IPS DF 6.9 (cell line): Measurements from ENCODE around the gene ETV6.

Experiments
- DNase-seq: peaks from one replicate; pipeline ENCODE4 v3.0.0-alpha.2; 2013; ENCODE audit warnings: low read depth, low spot score
- H3K27ac ChIP-seq: one replicate; pipeline ENCODE4 v1.5.1; 2013; ENCODE audit warnings: low read length, control low read depth
- H3K27me3 ChIP-seq: 2 replicates; pipeline ENCODE4 v1.6.1; 2013; ENCODE audit warnings: mild to moderate bottlenecking, low read length; ENCODE audit not compliant: control insufficient read depth, insufficient read depth
- H3K36me3 ChIP-seq: 2 replicates; pipeline ENCODE4 v1.6.1; 2013; ENCODE audit warnings: low read length; ENCODE audit not compliant: control insufficient read depth, insufficient read depth
- H3K4me1 ChIP-seq: 2 replicates; pipeline ENCODE4 v1.6.1; 2013; ENCODE audit warnings: low read length; ENCODE audit not compliant: control insufficient read depth, insufficient read depth
- H3K4me3 ChIP-seq: 2 replicates; pipeline ENCODE4 v1.5.1; 2013; ENCODE audit warnings: mild to moderate bottlenecking, low read length
- H3K9me3 ChIP-seq: 2 replicates; pipeline ENCODE4 v1.6.1; 2013; ENCODE audit warnings: low read length, inconsistent platforms; ENCODE audit not compliant: control insufficient read depth, insufficient read depth
- WGBS: extraction: QIAGEN DNeasy Blood & Tissue Kit; methylation state at CpG from one replicate; pipeline ENCODE4 v1.1.7; 2013; ENCODE audit warnings: mixed read lengths, missing lambda C conversion rate; ENCODE audit not compliant: insufficient read length, insufficient coverage; 5-methylcytosine and 5-hydroxymethylcytosine counted together

The ETV6 gene

DNA sequence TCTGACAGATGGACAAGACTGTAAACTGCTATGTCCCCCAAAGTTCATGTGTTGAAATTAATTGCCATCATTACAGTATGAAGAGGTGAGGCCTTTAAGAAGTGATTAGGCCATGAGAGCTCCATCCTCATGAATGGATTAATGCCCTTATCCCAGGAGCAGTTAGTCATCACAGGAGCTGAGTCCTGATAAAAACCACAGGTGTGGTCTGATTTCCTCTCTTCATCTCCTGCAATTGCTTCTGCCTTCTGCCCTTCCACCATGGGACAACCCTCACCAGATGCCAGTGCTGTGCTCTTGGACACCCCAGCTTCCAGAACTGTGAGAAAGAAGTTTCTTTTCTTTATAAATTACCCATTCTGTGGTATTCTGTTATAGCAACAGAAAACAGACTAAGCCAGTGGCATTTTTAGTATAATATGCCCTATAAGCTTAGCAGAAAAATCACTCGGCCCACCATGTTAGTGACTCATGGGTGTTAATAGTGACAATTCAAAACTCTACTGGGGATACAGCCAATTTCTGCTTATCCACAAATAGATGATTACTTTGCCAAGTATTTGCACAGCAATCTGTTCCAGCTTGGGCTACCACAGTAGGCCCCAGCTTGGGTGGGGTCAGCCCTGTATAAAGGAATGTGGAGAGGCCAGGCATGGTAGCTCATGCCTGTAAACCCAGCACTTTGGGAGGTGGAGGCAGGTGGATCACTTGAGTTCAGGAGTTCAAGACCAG, 292.3 kb downstream of the ETV6 start:
- Histone ChIP-seq H3K27ac (no peak overlapping the region), H3K27me3 (no peaks in the 10 kb centered on the region), H3K4me1 (no peaks in the 10 kb centered on the region), H3K36me3 (no peaks in the 10 kb centered on the region), H3K9me3 (no peaks in the 10 kb centered on the region), H3K4me3 (no peak overlapping the region)
- no CpG with 5 or more reads among the region's 1 CpG for WGBS
- no peak for DNase-seq

GRCh38 chr12:11943919-11944700, 294.6 kb downstream of the ETV6 start:
- WGBS: no CpG with 5 or more reads among the region's 12 CpGs
- no peak for DNase-seq
- no peaks in the 10 kb centered on the region for H3K27me3 ChIP-seq

More at GRCh38 chr12:11943919-11944700, 294.6 kb downstream of the ETV6 start:
- no peaks in the 10 kb centered on the region for H3K36me3 ChIP-seq
- H3K4me1 ChIP-seq: no peaks in the 10 kb centered on the region
- no peaks in the 10 kb centered on the region for H3K9me3 ChIP-seq
- no peak overlapping the region for H3K4me3 ChIP-seq
- H3K27ac ChIP-seq: no peak overlapping the region
